Glutamatergic neuron (in vitro differentiated cells): ENCODE data around the gene WDR46. TPM values are rescaled to one million over a fixed set of nuclear protein-coding genes. Genes with fewer than 3 reads are reported as not detected.

Experiments used
- DNase-seq: peaks from one replicate; pipeline ENCODE4 v3.0.0; 2022
- H3K27ac Mint-ChIP-seq: one replicate; pipeline ENCODE4 v1.8.0; 2020; ENCODE audit warnings: mild to moderate bottlenecking, mixed read lengths, inconsistent platforms; ENCODE audit not compliant: unreplicated experiment
- H3K27me3 Mint-ChIP-seq: one replicate; pipeline ENCODE4 v1.8.0; 2020; ENCODE audit warnings: mild to moderate bottlenecking, moderate library complexity, mixed read lengths, inconsistent platforms; ENCODE audit not compliant: unreplicated experiment
- H3K36me3 Mint-ChIP-seq: one replicate; pipeline ENCODE4 v1.8.0; 2020; ENCODE audit warnings: mild to moderate bottlenecking, mixed read lengths, inconsistent platforms; ENCODE audit not compliant: unreplicated experiment
- H3K4me1 Mint-ChIP-seq: one replicate; pipeline ENCODE4 v1.8.0; 2020; ENCODE audit warnings: mild to moderate bottlenecking, low read depth, mixed read lengths, inconsistent platforms; ENCODE audit not compliant: unreplicated experiment
- H3K4me3 Mint-ChIP-seq: one replicate; pipeline ENCODE4 v1.8.0; 2020; ENCODE audit warnings: mild to moderate bottlenecking, mixed read lengths, inconsistent platforms; ENCODE audit not compliant: unreplicated experiment
- H3K9me3 Mint-ChIP-seq: one replicate; pipeline ENCODE4 v1.8.0; 2020; ENCODE audit warnings: mild to moderate bottlenecking, moderate library complexity, mixed read lengths, inconsistent platforms; ENCODE audit not compliant: unreplicated experiment
- total RNA-seq: library from RNA; stranded (reverse); fragmentation: NEBNext Ultra II Directional; extraction: Animal tissue kit (Norgen Biotek cat#: 25700); gene quantifications from one replicate; pipeline ENCODE4 v1.2.1, GENCODE V29; 2021; ENCODE audit not compliant: unreplicated experiment
- TF ChIP-seq, protein P1 (sequence below): fragments of 200-600 bp; sonication (generic); IDR thresholded peaks from one replicate; pipeline ENCODE4 v1.5.0; 2021; ENCODE audit not compliant: partially characterized antibody, unreplicated experiment

The WDR46 gene
- total RNA-seq, 1 donor from 2014 or later: 48.3 TPM

- no peak for DNase-seq
- Mint-ChIP-seq H3K9me3 (peaks cover 20% of the 10 kb centered on the region), H3K36me3 (no peaks in the 10 kb centered on the region), H3K4me1 (peaks cover 22% of the 10 kb centered on the region), H3K27me3 (peaks cover 19% of the 10 kb centered on the region), H3K27ac (peak overlapping the region; percentile 72), H3K4me3 (peak overlapping the region; percentile 25)
- TF ChIP-seq, protein P1, sequence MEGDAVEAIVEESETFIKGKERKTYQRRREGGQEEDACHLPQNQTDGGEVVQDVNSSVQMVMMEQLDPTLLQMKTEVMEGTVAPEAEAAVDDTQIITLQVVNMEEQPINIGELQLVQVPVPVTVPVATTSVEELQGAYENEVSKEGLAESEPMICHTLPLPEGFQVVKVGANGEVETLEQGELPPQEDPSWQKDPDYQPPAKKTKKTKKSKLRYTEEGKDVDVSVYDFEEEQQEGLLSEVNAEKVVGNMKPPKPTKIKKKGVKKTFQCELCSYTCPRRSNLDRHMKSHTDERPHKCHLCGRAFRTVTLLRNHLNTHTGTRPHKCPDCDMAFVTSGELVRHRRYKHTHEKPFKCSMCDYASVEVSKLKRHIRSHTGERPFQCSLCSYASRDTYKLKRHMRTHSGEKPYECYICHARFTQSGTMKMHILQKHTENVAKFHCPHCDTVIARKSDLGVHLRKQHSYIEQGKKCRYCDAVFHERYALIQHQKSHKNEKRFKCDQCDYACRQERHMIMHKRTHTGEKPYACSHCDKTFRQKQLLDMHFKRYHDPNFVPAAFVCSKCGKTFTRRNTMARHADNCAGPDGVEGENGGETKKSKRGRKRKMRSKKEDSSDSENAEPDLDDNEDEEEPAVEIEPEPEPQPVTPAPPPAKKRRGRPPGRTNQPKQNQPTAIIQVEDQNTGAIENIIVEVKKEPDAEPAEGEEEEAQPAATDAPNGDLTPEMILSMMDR: no peak
Measured at GRCh38 chr6:33319939-33320314, 30.9 kb upstream of the WDR46 start.

DNA sequence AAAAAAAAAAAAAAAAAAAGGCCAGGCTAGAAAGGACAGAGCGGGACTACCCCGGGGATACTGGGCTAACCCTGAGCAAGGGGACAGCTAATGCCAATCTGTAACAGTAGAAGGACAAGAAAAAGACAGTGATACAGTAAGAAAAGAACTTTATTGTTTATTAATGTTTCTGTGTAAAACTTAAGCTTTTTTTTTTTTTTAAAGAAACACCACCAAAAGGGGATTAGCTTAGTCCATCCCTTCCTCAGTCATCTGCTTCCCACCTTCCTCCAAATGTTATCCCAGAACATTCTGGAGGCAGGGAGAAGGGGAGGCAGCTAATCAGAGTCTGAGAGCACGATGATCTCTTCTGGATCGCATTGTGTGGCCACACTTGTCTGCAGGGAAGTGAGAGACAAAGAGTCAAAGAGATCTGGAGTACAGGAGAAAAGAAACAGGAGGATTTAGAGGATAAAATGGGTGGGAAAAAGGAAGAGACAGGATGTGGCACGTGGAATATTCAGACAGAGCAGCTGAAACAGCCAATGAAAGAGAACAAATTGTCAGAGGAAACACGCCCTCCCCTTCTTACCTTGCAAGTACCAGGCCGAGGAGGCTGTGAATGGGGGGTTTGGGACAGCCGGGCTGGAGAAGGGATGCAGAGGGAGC lies 29.5 kb upstream of the WDR46 start:
- Mint-ChIP-seq H3K4me3 (peak overlapping the region; percentile 92), H3K27ac (peak overlapping the region; percentile 87), H3K27me3 (peaks cover 21% of the 10 kb centered on the region), H3K9me3 (peaks cover 17% of the 10 kb centered on the region), H3K4me1 (peaks cover 23% of the 10 kb centered on the region), H3K36me3 (no peaks in the 10 kb centered on the region)
- TF ChIP-seq, protein P1: no peak
- no peak for DNase-seq

DNA sequence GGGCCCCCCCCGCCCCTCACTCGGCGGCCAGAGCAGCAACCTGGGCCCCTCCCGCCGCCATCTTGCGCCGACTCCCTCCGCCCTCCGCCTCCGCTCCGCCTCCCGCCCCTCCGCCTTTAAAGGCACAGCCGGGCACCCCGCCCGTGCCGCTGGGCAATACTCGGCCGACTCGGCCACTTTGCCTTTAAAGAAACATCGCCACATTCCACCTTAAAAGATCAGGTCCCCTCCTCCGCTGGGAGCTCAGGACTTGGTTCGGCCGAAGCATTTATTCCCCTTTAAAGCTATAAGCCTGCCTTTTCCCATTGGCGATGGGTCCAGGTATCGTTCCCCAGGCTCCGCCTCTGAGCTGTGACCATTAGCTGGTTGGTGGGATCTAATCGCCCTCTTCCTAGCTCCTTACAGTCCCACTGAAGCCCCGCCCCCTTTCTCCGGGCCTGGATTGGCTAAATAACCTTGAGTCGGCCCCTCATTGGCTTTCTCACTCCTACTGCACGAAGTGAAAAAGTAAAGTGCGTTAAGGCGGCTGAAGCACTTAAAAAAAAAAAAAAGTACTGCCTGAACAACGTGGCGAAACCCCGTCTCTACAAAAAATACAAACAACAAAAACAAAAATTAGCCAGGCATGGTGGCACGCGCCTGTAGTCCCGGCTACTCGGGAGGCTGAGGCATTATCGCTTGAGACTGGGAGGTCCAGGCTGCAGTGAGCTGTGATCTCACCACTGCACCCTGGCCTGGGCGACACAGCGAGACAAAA lies 28.8 kb upstream of the WDR46 start, which contains the start of gene ZBTB22:
Gene ZBTB22, minus strand, starts transcription at position 76 of the 757 bp plus-strand sequence. CDS start 828 bp downstream, outside the sequence.
- Mint-ChIP-seq H3K36me3 (no peaks in the 10 kb centered on the region), H3K9me3 (peaks cover 15% of the 10 kb centered on the region), H3K27me3 (peaks cover 14% of the 10 kb centered on the region), H3K27ac (peak within 1 kb of the TSS; percentile 87), H3K4me3 (peak within 1 kb of the TSS; percentile 92), H3K4me1 (peaks cover 24% of the 10 kb centered on the region)
- DNase-seq: peak; percentile 99
- TF ChIP-seq, protein P1: no peak

DNA sequence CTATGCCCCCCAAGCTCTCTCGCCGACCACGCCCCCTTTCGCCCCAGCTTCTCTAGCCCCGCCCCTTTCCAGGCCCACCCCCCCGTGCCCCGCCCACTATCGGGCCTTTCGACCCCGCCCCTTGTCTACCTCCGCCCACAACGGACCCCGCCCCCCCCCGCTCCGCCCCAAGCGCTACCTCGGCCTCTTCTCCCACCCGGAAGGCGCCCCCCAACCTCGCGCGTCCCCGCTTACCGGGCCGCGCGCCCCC lies 28.3 kb upstream of the WDR46 start:
- Mint-ChIP-seq H3K9me3 (peaks cover 15% of the 10 kb centered on the region), H3K27ac (peak overlapping the region; percentile 33), H3K4me1 (peaks cover 23% of the 10 kb centered on the region), H3K4me3 (peak overlapping the region; percentile 81), H3K36me3 (no peaks in the 10 kb centered on the region), H3K27me3 (peaks cover 10% of the 10 kb centered on the region)
- DNase-seq: no peak
- TF ChIP-seq, protein P1: no peak

GRCh38 chr6:33316603-33317418 lies 27.8 kb upstream of the WDR46 start:
- H3K36me3 Mint-ChIP-seq: no peaks in the 10 kb centered on the region

More at GRCh38 chr6:33316603-33317418, 27.8 kb upstream of the WDR46 start:
- Mint-ChIP-seq H3K27ac (peak overlapping the region; percentile 33), H3K4me3 (peak overlapping the region; percentile 81), H3K27me3 (peaks cover 9% of the 10 kb centered on the region), H3K4me1 (peaks cover 18% of the 10 kb centered on the region), H3K9me3 (peaks cover 15% of the 10 kb centered on the region)
- no peak for DNase-seq
- TF ChIP-seq, protein P1: no peak
